ENCODE results near the gene LCN2. TPM values are rescaled to one million over a fixed set of nuclear protein-coding genes. Genes with fewer than 3 reads are reported as not detected.

Gene LCN2
- total and polyA plus RNA-seq, 10 of the 15 experiments (the other 5 are each of a cell fraction or from before 2014, with no cell fraction given), result not detected

DNA sequence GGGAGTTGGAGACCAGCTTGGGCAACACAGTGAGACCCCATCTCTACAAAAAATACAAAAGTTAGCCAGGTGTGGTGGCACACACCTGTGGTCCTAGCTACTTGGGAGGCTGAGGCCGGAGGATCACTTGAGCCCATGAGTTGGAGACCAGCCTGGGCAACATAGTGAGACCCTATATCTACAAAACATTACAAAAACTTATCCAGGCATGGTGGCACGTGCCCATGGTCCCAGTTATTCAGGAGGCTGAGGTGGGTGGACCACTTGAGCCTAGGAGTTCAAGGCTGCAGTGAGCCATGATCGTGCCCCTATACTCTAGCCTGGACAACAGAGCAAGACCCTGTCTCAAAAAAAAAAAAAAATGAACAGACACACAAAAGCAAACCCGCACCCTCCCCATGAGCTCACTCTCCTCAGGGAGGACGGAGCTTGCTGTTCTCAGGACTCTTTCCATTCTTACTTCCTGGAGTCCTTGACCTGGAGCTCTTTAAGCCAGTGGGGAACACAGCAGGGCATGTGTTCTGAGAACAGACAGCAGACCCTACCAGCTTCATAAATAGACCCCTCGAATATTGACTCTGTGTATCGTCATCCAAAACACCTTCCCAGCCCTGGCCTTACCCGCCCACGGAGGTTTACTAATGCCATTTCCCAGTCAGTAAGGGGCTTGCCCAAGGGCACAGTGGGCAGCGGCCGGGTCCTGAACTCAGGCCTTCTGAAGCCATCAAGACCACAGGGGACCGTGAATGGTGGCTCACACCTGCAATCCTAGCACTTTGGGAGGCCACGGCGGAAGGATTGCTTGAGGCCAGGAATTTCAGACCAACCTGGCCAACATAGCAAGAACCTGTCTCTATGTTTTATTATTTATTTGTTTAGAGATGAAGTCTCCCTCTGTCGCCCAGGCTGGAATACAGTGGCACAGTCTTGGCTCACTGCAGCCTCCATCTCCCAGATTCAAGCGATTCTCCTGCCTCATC is 32.9 kb upstream of the LCN2 start:
- ChIA-PET SMC1A (ENCODE audit: uncharacterized antibody, unreplicated experiment) (interaction anchor here (0.6 to 3.3 kb wide), 12 partner anchors 9 to 161 kb away, joined by 3 to 11 read pairs (median 4); no protein-coding TSS in a partner anchor), RAD21 (ENCODE audit: unreplicated experiment) (interaction anchor here (1.0 to 2.4 kb wide), 7 partner anchors 9 to 173 kb away, joined by 4 to 11 read pairs (median 7); no protein-coding TSS in a partner anchor), CTCF (interaction anchor here (0.6 to 6.1 kb wide), 25 partner anchors 10 to 304 kb away, joined by 3 to 84 read pairs (median 5); partner anchors contain the start of gene PTGES2), POLR2A (interaction anchor here (0.9 to 2.8 kb wide), 6 partner anchors 8 to 179 kb away, joined by 3 to 10 read pairs (median 4); partner anchors contain the start of gene DPM2)
- no peak for DNase-seq (ENCODE audit: low read depth, low spot score)
- Histone ChIP-seq H3K27ac (ENCODE audit: control insufficient read depth, insufficient read depth) (peak overlapping the region; percentile 61), H2AFZ (ENCODE audit: control insufficient read depth, low read depth, low read length) (no peak overlapping the region), H3K79me2 (ENCODE audit: control insufficient read depth, insufficient read depth, low read length) (no peaks in the 10 kb centered on the region), H3K27me3 (replicated peaks in 1 of 2; ENCODE audit: control insufficient read depth in 2 of 2, insufficient read depth in 2 of 2, low read length in 1 of 2) (no peaks in the 10 kb centered on the region), H3K9ac (ENCODE audit: control insufficient read depth, insufficient read depth, low read length) (no peak overlapping the region), H4K20me1 (ENCODE audit: control insufficient read depth, insufficient read depth) (no peaks in the 10 kb centered on the region), H3K9me3 (replicated peaks; ENCODE audit: control insufficient read depth, insufficient read depth, low read length) (no peaks in the 10 kb centered on the region), H3K4me3 (no peak overlapping the region), H3K36me3 (ENCODE audit: control insufficient read depth in 2 of 2, insufficient read depth in 2 of 2, low read length in 1 of 2) (peaks cover 9 to 10% of the 10 kb centered on the region in 2 experiments; a peak in 3 of 4 replicates), H3K4me1 (ENCODE audit: control insufficient read depth, insufficient read depth, low read length) (peaks cover 23% of the 10 kb centered on the region), H3K4me2 (ENCODE audit: control insufficient read depth, insufficient read depth) (peak overlapping the region; percentile 31; the same call in 1 of the 2 replicates)
- in situ Hi-C loops (cut with MboI), result no loop called here
- FAIRE-seq, result no peak
- 86% methylated on average over 15 of the region's 16 CpGs for WGBS (ENCODE audit: insufficient coverage, insufficient replicate concordance, low lambda C conversion rate, missing lambda C conversion rate)
- ATAC-seq, result no peak
- intact Hi-C loops (cut with micrococcal nuclease; ENCODE audit: unreplicated experiment), result loop anchor here (1.0 kb wide), 1 partner anchor 173 kb away; no protein-coding TSS in a partner anchor
- no TSS peak for BruUV-seq (replicated peaks)
- TF ChIP-seq ZNF384 (IDR thresholded peaks at IDR 0.05; ENCODE audit: borderline replicate concordance, low read depth, low read length) (no peak), CHD4 (IDR thresholded peaks at IDR 0.05) (0 out of 2 replicates have a peak, but pooled peaks have one; percentile 42), SMARCA5 (IDR thresholded peaks at IDR 0.05) (peak; percentile 87), PML (IDR thresholded peaks at IDR 0.05; ENCODE audit: low read length) (no peak), RELA (IDR thresholded peaks at IDR 0.05; ENCODE audit: borderline replicate concordance, partially characterized antibody) (no peak), POLR2A (IDR thresholded peaks at IDR 0.05; ENCODE audit: low read depth, low read length) (no peak), BACH1 (IDR thresholded peaks at IDR 0.05; ENCODE audit: borderline replicate concordance) (no peak), ZSCAN29 (IDR thresholded peaks at IDR 0.05) (no peak), MTA3 (IDR thresholded peaks at IDR 0.05; ENCODE audit: borderline replicate concordance, low read length) (no peak), FOXK2 (IDR thresholded peaks at IDR 0.05) (no peak), ZNF217 (IDR thresholded peaks at IDR 0.05) (no peak), BCL11A (IDR thresholded peaks at IDR 0.05; ENCODE audit: low read depth, low read length) (no peak), IRF4 (IDR thresholded peaks at IDR 0.05; ENCODE audit: low read depth, low read length) (no peak)
- TF ChIP-seq, protein P1, sequence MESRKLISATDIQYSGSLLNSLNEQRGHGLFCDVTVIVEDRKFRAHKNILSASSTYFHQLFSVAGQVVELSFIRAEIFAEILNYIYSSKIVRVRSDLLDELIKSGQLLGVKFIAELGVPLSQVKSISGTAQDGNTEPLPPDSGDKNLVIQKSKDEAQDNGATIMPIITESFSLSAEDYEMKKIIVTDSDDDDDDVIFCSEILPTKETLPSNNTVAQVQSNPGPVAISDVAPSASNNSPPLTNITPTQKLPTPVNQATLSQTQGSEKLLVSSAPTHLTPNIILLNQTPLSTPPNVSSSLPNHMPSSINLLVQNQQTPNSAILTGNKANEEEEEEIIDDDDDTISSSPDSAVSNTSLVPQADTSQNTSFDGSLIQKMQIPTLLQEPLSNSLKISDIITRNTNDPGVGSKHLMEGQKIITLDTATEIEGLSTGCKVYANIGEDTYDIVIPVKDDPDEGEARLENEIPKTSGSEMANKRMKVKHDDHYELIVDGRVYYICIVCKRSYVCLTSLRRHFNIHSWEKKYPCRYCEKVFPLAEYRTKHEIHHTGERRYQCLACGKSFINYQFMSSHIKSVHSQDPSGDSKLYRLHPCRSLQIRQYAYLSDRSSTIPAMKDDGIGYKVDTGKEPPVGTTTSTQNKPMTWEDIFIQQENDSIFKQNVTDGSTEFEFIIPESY (IDR thresholded peaks at IDR 0.05), result no peak
- TF ChIP-seq, protein P2, sequence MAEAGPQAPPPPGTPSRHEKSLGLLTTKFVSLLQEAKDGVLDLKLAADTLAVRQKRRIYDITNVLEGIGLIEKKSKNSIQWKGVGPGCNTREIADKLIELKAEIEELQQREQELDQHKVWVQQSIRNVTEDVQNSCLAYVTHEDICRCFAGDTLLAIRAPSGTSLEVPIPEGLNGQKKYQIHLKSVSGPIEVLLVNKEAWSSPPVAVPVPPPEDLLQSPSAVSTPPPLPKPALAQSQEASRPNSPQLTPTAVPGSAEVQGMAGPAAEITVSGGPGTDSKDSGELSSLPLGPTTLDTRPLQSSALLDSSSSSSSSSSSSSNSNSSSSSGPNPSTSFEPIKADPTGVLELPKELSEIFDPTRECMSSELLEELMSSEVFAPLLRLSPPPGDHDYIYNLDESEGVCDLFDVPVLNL (IDR thresholded peaks at IDR 0.05; ENCODE audit: low read depth, low read length), result no peak
- TF ChIP-seq, protein P3, sequence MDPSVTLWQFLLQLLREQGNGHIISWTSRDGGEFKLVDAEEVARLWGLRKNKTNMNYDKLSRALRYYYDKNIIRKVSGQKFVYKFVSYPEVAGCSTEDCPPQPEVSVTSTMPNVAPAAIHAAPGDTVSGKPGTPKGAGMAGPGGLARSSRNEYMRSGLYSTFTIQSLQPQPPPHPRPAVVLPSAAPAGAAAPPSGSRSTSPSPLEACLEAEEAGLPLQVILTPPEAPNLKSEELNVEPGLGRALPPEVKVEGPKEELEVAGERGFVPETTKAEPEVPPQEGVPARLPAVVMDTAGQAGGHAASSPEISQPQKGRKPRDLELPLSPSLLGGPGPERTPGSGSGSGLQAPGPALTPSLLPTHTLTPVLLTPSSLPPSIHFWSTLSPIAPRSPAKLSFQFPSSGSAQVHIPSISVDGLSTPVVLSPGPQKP (IDR thresholded peaks at IDR 0.05; ENCODE audit: low read depth, low read length), result no peak
- TF ChIP-seq, protein P4, sequence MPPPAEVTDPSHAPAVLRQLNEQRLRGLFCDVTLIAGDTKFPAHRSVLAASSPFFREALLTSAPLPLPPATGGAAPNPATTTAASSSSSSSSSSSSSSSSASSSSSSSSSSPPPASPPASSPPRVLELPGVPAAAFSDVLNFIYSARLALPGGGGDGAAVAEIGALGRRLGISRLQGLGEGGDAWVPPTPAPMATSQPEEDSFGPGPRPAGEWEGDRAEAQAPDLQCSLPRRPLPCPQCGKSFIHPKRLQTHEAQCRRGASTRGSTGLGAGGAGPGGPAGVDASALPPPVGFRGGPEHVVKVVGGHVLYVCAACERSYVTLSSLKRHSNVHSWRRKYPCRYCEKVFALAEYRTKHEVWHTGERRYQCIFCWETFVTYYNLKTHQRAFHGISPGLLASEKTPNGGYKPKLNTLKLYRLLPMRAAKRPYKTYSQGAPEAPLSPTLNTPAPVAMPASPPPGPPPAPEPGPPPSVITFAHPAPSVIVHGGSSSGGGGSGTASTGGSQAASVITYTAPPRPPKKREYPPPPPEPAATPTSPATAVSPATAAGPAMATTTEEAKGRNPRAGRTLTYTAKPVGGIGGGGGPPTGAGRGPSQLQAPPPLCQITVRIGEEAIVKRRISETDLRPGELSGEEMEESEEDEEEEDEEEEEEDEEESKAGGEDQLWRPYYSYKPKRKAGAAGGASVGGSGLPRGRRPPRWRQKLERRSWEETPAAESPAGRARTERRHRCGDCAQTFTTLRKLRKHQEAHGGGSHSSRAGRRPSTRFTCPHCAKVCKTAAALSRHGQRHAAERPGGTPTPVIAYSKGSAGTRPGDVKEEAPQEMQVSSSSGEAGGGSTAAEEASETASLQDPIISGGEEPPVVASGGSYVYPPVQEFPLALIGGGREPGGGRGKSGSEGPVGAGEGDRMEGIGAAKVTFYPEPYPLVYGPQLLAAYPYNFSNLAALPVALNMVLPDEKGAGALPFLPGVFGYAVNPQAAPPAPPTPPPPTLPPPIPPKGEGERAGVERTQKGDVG (CRISPR knock-in tag; IDR thresholded peaks at IDR 0.05), result no peak

Data from GM12878 (cell line).